Measurements from ENCODE around the gene KCTD15.

- TF ChIP-seq, protein P1, sequence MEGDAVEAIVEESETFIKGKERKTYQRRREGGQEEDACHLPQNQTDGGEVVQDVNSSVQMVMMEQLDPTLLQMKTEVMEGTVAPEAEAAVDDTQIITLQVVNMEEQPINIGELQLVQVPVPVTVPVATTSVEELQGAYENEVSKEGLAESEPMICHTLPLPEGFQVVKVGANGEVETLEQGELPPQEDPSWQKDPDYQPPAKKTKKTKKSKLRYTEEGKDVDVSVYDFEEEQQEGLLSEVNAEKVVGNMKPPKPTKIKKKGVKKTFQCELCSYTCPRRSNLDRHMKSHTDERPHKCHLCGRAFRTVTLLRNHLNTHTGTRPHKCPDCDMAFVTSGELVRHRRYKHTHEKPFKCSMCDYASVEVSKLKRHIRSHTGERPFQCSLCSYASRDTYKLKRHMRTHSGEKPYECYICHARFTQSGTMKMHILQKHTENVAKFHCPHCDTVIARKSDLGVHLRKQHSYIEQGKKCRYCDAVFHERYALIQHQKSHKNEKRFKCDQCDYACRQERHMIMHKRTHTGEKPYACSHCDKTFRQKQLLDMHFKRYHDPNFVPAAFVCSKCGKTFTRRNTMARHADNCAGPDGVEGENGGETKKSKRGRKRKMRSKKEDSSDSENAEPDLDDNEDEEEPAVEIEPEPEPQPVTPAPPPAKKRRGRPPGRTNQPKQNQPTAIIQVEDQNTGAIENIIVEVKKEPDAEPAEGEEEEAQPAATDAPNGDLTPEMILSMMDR (IDR thresholded peaks at IDR 0.05; ENCODE audit: borderline replicate concordance, extremely low read depth, low read length, poor library complexity, severe bottlenecking) = no peak
- no peak for TF ChIP-seq EZH2 (IDR thresholded peaks at IDR 0.05; ENCODE audit: borderline replicate concordance, low read depth, low read length, severe bottlenecking)
Observed at GRCh38 chr19:33864311-33864850, 67.7 kb downstream of the KCTD15 start.

Data from DND-41 (cell line).